Loucy (cell line): Measurements from ENCODE around the gene RCE1.

Source experiments
- H2AFZ ChIP-seq: fragments of 200-600 bp; sonication (generic); 2 replicates; pipeline ENCODE4 v1.6.0; 2016; ENCODE audit warnings: antibody characterized with exemption, mild to moderate bottlenecking, low read length, moderate library complexity
- H3F3A ChIP-seq: fragments of 200-600 bp; 2 replicates; pipeline ENCODE4 v1.6.0; 2016; ENCODE audit warnings: antibody characterized with exemption, low read depth, mild to moderate bottlenecking
- H3K27me3 ChIP-seq: fragments of 200-600 bp; sonication (generic); 2 replicates; pipeline ENCODE4 v1.6.1; 2014; ENCODE audit warnings: low read length, mild to moderate bottlenecking; ENCODE audit not compliant: insufficient read depth, poor library complexity, severe bottlenecking
- H3K36me3 ChIP-seq: fragments of 200-600 bp; sonication (generic); 2 replicates; pipeline ENCODE4 v1.6.1; 2016; ENCODE audit warnings: low read length; ENCODE audit not compliant: insufficient read depth
- H3K4me1 ChIP-seq: fragments of 200-600 bp; sonication (generic); 2 replicates; pipeline ENCODE4 v1.5.1; 2014; ENCODE audit warnings: low read length, mild to moderate bottlenecking; ENCODE audit not compliant: insufficient read depth, poor library complexity, severe bottlenecking
- H3K4me2 ChIP-seq: fragments of 200-600 bp; sonication (generic); 2 replicates; pipeline ENCODE4 v1.6.0; 2014; ENCODE audit warnings: antibody characterized with exemption, low read length, low read depth, mild to moderate bottlenecking; ENCODE audit not compliant: poor library complexity, severe bottlenecking
- H3K4me3 ChIP-seq: fragments of 200-600 bp; sonication (generic); 2 replicates; pipeline ENCODE4 v1.5.1; 2014; ENCODE audit warnings: low read length, mild to moderate bottlenecking, mixed read lengths; ENCODE audit not compliant: poor library complexity, severe bottlenecking
- H3K79me2 ChIP-seq: fragments of 200-600 bp; sonication (generic); 2 replicates; pipeline ENCODE4 v1.6.1; 2014; ENCODE audit warnings: low read length; ENCODE audit not compliant: insufficient read depth
- H3K9ac ChIP-seq: fragments of 200-600 bp; sonication (generic); 2 replicates; pipeline ENCODE4 v1.6.0; 2014; ENCODE audit warnings: mild to moderate bottlenecking, low read depth, low read length, moderate library complexity; ENCODE audit not compliant: poor library complexity, severe bottlenecking
- H3K9me2 ChIP-seq: fragments of 200-600 bp; sonication (generic); replicated peaks from 2 replicates; pipeline ENCODE4 v1.6.1; 2016; ENCODE audit warnings: low read depth, low read length, mixed read lengths
- H3K9me3 ChIP-seq: fragments of 200-600 bp; sonication (generic); 2 replicates; pipeline ENCODE4 v1.6.1; 2014; ENCODE audit warnings: mild to moderate bottlenecking, antibody characterized with exemption, low read length, low read depth; ENCODE audit not compliant: insufficient read depth
- H4K20me1 ChIP-seq: fragments of 200-600 bp; sonication (generic); 2 replicates; pipeline ENCODE4 v1.6.0; 2014; ENCODE audit warnings: antibody characterized with exemption, low read length, mild to moderate bottlenecking; ENCODE audit not compliant: insufficient read depth, poor library complexity, severe bottlenecking
- CTCF ChIP-seq: fragments of 200-600 bp; sonication (generic); conservative IDR thresholded peaks from 2 replicates; pipeline ENCODE4 v1.5.1; 2014; ENCODE audit warnings: mild to moderate bottlenecking, antibody characterized with exemption, low read length
- EZH2phosphoT487 ChIP-seq: fragments of 200-600 bp; IDR thresholded peaks from 2 replicates; pipeline ENCODE4 v1.6.1; 2018; ENCODE audit warnings: antibody characterized with exemption, mild to moderate bottlenecking, moderate library complexity, borderline replicate concordance

RCE1 gene

GRCh38 chr11:66892911-66893310 is 49.7 kb downstream of the RCE1 start:
- TF ChIP-seq EZH2phosphoT487 (no peak), CTCF (no peak)
- Histone ChIP-seq H3K9me3 (no peaks in the 10 kb centered on the region), H3K9ac (no peak overlapping the region), H3K4me1 (no peaks in the 10 kb centered on the region), H3K9me2 (no peaks in the 10 kb centered on the region), H3K36me3 (no peaks in the 10 kb centered on the region), H3K4me3 (no peak overlapping the region), H3K79me2 (no peaks in the 10 kb centered on the region), H2AFZ (no peak overlapping the region), H4K20me1 (no peaks in the 10 kb centered on the region), H3K4me2 (no peak overlapping the region), H3K27me3 (no peaks in the 10 kb centered on the region), H3F3A (no peaks in the 10 kb centered on the region)

- Histone ChIP-seq H3K4me1 (no peaks in the 10 kb centered on the region), H3K4me3 (no peak overlapping the region), H3K79me2 (no peaks in the 10 kb centered on the region), H3K9ac (no peak overlapping the region), H3K36me3 (no peaks in the 10 kb centered on the region), H3K9me3 (no peaks in the 10 kb centered on the region), H3F3A (no peaks in the 10 kb centered on the region), H3K9me2 (no peaks in the 10 kb centered on the region), H2AFZ (no peak overlapping the region), H4K20me1 (no peaks in the 10 kb centered on the region), H3K4me2 (no peak overlapping the region), H3K27me3 (no peaks in the 10 kb centered on the region)
- TF ChIP-seq EZH2phosphoT487 (no peak), CTCF (no peak)
Measured at GRCh38 chr11:66894141-66894540, 50.9 kb downstream of the RCE1 start.
